HFFc6 (cell line): ENCODE results near the gene USF2. TPM values are rescaled to one million over a fixed set of nuclear protein-coding genes. Genes with fewer than 3 reads are reported as not detected.

Experiments
- DNase-seq: peaks from one replicate; pipeline ENCODE4 v3.0.0-alpha.2; 2018
- H3K27ac Mint-ChIP-seq: 2 replicates; pipeline ENCODE4 v1.8.0; 2020; ENCODE audit warnings: mild to moderate bottlenecking, mixed read lengths
- H3K27me3 Mint-ChIP-seq: 2 replicates; pipeline ENCODE4 v1.8.0; 2021; ENCODE audit warnings: mild to moderate bottlenecking, moderate library complexity, mixed read lengths; ENCODE audit not compliant: insufficient read depth
- H3K36me3 Mint-ChIP-seq: 2 replicates; pipeline ENCODE4 v1.8.0; 2021; ENCODE audit warnings: low read depth, mixed read lengths
- H3K4me1 Mint-ChIP-seq: 2 replicates; pipeline ENCODE4 v1.8.0; 2020; ENCODE audit warnings: low read depth, mixed read lengths
- H3K4me3 Mint-ChIP-seq: 2 replicates; pipeline ENCODE4 v1.8.0; 2020; ENCODE audit warnings: mild to moderate bottlenecking, moderate library complexity, mixed read lengths
- H3K9me3 Mint-ChIP-seq: 2 replicates; pipeline ENCODE4 v1.8.0; 2020; ENCODE audit warnings: mild to moderate bottlenecking, mixed read lengths
- CTCF ChIP-seq: fragments of 200-600 bp; sonication (generic); IDR thresholded peaks from 2 replicates; pipeline ENCODE4 v1.5.0; 2021; ENCODE audit warnings: antibody characterized with exemption, mild to moderate bottlenecking
- total RNA-seq, 6 experiments: library from RNA; stranded (reverse); fragmentation: NEBNext Ultra II Directional; extraction: Animal tissue kit (Norgen Biotek cat#: 25700); gene quantifications; 2 replicates in 1 of 6; 3 replicates in 5 of 6; pipeline ENCODE4 v1.2.3, GENCODE V29; 2021

USF2 gene
- total RNA-seq, 6 experiments from 2014 or later = 66.0 to 78.1 (median 71.4) TPM

GRCh38 chr19:35300339-35300649, 31.5 kb downstream of the USF2 start:
- TF ChIP-seq CTCF = no peak
- H3K27ac Mint-ChIP-seq = no peak overlapping the region

GRCh38 chr19:35301961-35302360, 33.2 kb downstream of the USF2 start:
- Mint-ChIP-seq H3K9me3 (no peaks in the 10 kb centered on the region), H3K27me3 (peaks cover 9% of the 10 kb centered on the region), H3K27ac (no peak overlapping the region), H3K4me3 (no peak overlapping the region), H3K36me3 (no peaks in the 10 kb centered on the region), H3K4me1 (no peaks in the 10 kb centered on the region)
- DNase-seq = no peak
- no peak for TF ChIP-seq CTCF

More at GRCh38 chr19:35300339-35300649, 31.5 kb downstream of the USF2 start:
- Mint-ChIP-seq H3K4me3 (no peak overlapping the region), H3K4me1 (no peaks in the 10 kb centered on the region), H3K27me3 (peaks cover 9% of the 10 kb centered on the region), H3K9me3 (no peaks in the 10 kb centered on the region), H3K36me3 (no peaks in the 10 kb centered on the region)
- DNase-seq = no peak

GRCh38 chr19:35302446-35302845, 33.7 kb downstream of the USF2 start:
- Mint-ChIP-seq H3K4me3 (no peak overlapping the region), H3K27ac (no peak overlapping the region), H3K36me3 (no peaks in the 10 kb centered on the region), H3K27me3 (peaks cover 9% of the 10 kb centered on the region), H3K4me1 (no peaks in the 10 kb centered on the region), H3K9me3 (no peaks in the 10 kb centered on the region)
- no peak for DNase-seq
- no peak for TF ChIP-seq CTCF

GRCh38 chr19:35303357-35303915, 34.7 kb downstream of the USF2 start:
- DNase-seq = no peak
- no peaks in the 10 kb centered on the region for H3K4me1 Mint-ChIP-seq
- no peaks in the 10 kb centered on the region for H3K9me3 Mint-ChIP-seq
- no peak for TF ChIP-seq CTCF
- H3K4me3 Mint-ChIP-seq = no peak overlapping the region
- no peaks in the 10 kb centered on the region for H3K36me3 Mint-ChIP-seq
- no peak overlapping the region for H3K27ac Mint-ChIP-seq
- H3K27me3 Mint-ChIP-seq = peaks cover 11% of the 10 kb centered on the region

GRCh38 chr19:35304036-35304435, 35.3 kb downstream of the USF2 start:
- no peaks in the 10 kb centered on the region for H3K36me3 Mint-ChIP-seq

More at GRCh38 chr19:35304036-35304435, 35.3 kb downstream of the USF2 start:
- no peak for DNase-seq
- Mint-ChIP-seq H3K4me1 (no peaks in the 10 kb centered on the region), H3K9me3 (no peaks in the 10 kb centered on the region), H3K4me3 (no peak overlapping the region), H3K27ac (no peak overlapping the region), H3K27me3 (peaks cover 16% of the 10 kb centered on the region)
- TF ChIP-seq CTCF = no peak
